MM.1S (cell line): Measurements from ENCODE around the gene TRAK2.
"Not testable (repeated sequence)": the region's sequence is repeated elsewhere in the genome, so short reads cannot be mapped to it uniquely, and the experiment has no call there.

Experiments used
- CTCF ChIP-seq: fragments of 300-600 bp; sonication (generic); IDR thresholded peaks from 2 replicates; pipeline ENCODE4 v1.5.1; 2016; ENCODE audit warnings: antibody characterized with exemption, low read length, mixed read lengths
- EZH2 ChIP-seq: fragments of 300-600 bp; sonication (generic); optimal IDR thresholded peaks from 2 replicates; pipeline ENCODE3; 2017; ENCODE audit warnings: low read depth, mild to moderate bottlenecking, antibody characterized with exemption, low read length, mixed read lengths

- TF ChIP-seq CTCF, EZH2: not testable (repeated sequence)
Measured at GRCh38 chr2:201430322-201430721, 20.9 kb downstream of the TRAK2 start.
